K562 (cell line): ENCODE data around the gene SPTLC2. TPM values are rescaled to one million over a fixed set of nuclear protein-coding genes. Genes with fewer than 3 reads are reported as not detected.

ENCODE experiments used
- ATAC-seq: fragments of 200-7000 bp; cut with Tn5 transposase; 3 replicates; pipeline ENCODE4 v1.9.1; 2020; ENCODE audit warnings: moderate library complexity
- BruUV-seq: library from RNA; stranded (reverse); fragments of 400-500 nt; replicated peaks from 2 replicates; lab custom pipeline; 2021; lab: Mats Ljungman, UMichigan
- CTCF ChIA-PET: fragments of 300-600 bp; formaldehyde crosslinking; extraction: SDS; loops from one replicate; lab custom pipeline; 2021; ENCODE audit warnings: low intra/inter-chr PET ratio; lab: Yijun Ruan, JAX
- POLR2A ChIA-PET: fragments of 300-600, 350-650 bp; sonication (Branson Sonifier 250); formaldehyde crosslinking; extraction: SDS; loops from one replicate; lab custom pipeline; 2021; ENCODE audit warnings: antibody characterized with exemption, inconsistent platforms; lab: Yijun Ruan, JAX
- DNase-seq, 4 experiments: peaks; one replicate each; pipeline versions ENCODE4 v3.0.0 to v3.0.0-alpha.2; 2011 to 2018; ENCODE audit warnings: low spot score in 3 of 4, mixed read lengths in 3 of 4; ENCODE audit errors: extremely low read depth in 1 of 4
- FAIRE-seq: peaks from 2 replicates; lab custom pipeline; 2011; peaks lifted over from hg19 to GRCh38; lab: Jason Lieb, UNC
- H2AFZ ChIP-seq: 2 replicates; pipeline ENCODE4 v1.6.0; 2011; ENCODE audit warnings: low read depth, low read length, control low read depth, inconsistent platforms
- H3K27ac ChIP-seq: fragments of 200-600 bp; 3 replicates; pipeline ENCODE4 v1.8.0; 2011; ENCODE audit warnings: low read depth, mild to moderate bottlenecking, control low read depth, inconsistent platforms, low read length, moderate library complexity, mixed read lengths; ENCODE audit errors: extremely low read depth
- H3K27me3 ChIP-seq, 2 experiments: fragments of 300-600 bp in 1 of 2; 2 replicates in 1 of 2; 3 replicates in 1 of 2; pipeline versions ENCODE4 v1.6.0 to v1.8.0; 2011; ENCODE audit warnings: inconsistent platforms in 2 of 2, low read length in 2 of 2, mild to moderate bottlenecking in 1 of 2, mixed read lengths in 1 of 2, moderate library complexity in 1 of 2; ENCODE audit not compliant: control insufficient read depth in 2 of 2, insufficient read depth in 2 of 2
- H3K36me3 ChIP-seq: fragments of 300-600 bp; 3 replicates; pipeline ENCODE4 v1.8.0; 2011; ENCODE audit warnings: mild to moderate bottlenecking, low read length, inconsistent platforms; ENCODE audit not compliant: control insufficient read depth, insufficient read depth
- H3K4me1 ChIP-seq, 2 experiments: fragments of 200-600 bp in 1 of 2; replicated peaks in 1 of 2; 2 replicates in 1 of 2; 3 replicates in 1 of 2; pipeline versions ENCODE4 v1.5.1 to v1.8.0; 2011; ENCODE audit warnings: inconsistent platforms in 2 of 2, low read length in 2 of 2, mild to moderate bottlenecking in 1 of 2, mixed read lengths in 1 of 2, moderate library complexity in 1 of 2; ENCODE audit not compliant: control insufficient read depth in 2 of 2, insufficient read depth in 2 of 2
- H3K4me2 ChIP-seq: 2 replicates; pipeline ENCODE4 v1.6.1; 2011; ENCODE audit warnings: low read length, control low read depth, inconsistent platforms, mixed read lengths; ENCODE audit not compliant: insufficient read depth
- H3K4me3 ChIP-seq: fragments of 200-600 bp; sonication (generic), shearing (Covaris generic); 2 replicates; pipeline ENCODE4 v1.5.1; 2016; ENCODE audit warnings: control low read depth, inconsistent platforms
- H3K79me2 ChIP-seq: fragments of 200-600 bp; 3 replicates; pipeline ENCODE4 v1.8.0; 2011; ENCODE audit warnings: low read length, inconsistent platforms; ENCODE audit not compliant: control insufficient read depth, insufficient read depth
- H3K9ac ChIP-seq, 2 experiments: 2 replicates each; pipeline versions ENCODE4 v1.6.0 to v1.6.1; 2011; ENCODE audit warnings: low read depth in 2 of 2, low read length in 2 of 2, control low read depth in 1 of 2, inconsistent platforms in 1 of 2, mild to moderate bottlenecking in 1 of 2, mixed read lengths in 1 of 2; ENCODE audit not compliant: insufficient read depth in 1 of 2
- H3K9me1 ChIP-seq: one replicate; pipeline ENCODE4 v1.6.0; 2011; ENCODE audit warnings: inconsistent platforms, mild to moderate bottlenecking, low read length, moderate library complexity; ENCODE audit not compliant: control insufficient read depth, insufficient read depth
- H3K9me3 ChIP-seq: replicated peaks from 2 replicates; pipeline ENCODE4 v1.5.1; 2011; ENCODE audit warnings: low read depth, low read length, inconsistent platforms; ENCODE audit not compliant: control insufficient read depth, insufficient read depth
- H4K20me1 ChIP-seq: replicated peaks from 2 replicates; pipeline ENCODE4 v1.6.1; 2011; ENCODE audit warnings: low read length, inconsistent platforms, mixed read lengths; ENCODE audit not compliant: control insufficient read depth, insufficient read depth
- DEAF1 ChIP-seq: fragments of 450-650 bp; formaldehyde crosslinking; IDR thresholded peaks from 2 replicates; pipeline ENCODE4 v1.4.0; 2020; ENCODE audit warnings: mild to moderate bottlenecking, moderate library complexity
- ERF ChIP-seq: fragments of 450-650 bp; formaldehyde crosslinking; IDR thresholded peaks from 2 replicates; pipeline ENCODE4 v1.4.0; 2020; ENCODE audit warnings: mild to moderate bottlenecking, mixed read lengths
- NFE2 ChIP-seq: IDR thresholded peaks from 2 replicates; pipeline ENCODE4 v1.6.1; 2014; ENCODE audit warnings: antibody characterized with exemption, low read depth
- PCBP1 ChIP-seq: fragments of 200-400 bp; formaldehyde crosslinking; IDR thresholded peaks from 2 replicates; pipeline ENCODE4 v1.6.1; 2018; ENCODE audit warnings: mild to moderate bottlenecking, low read depth, low read length; ENCODE audit not compliant: poor library complexity, severe bottlenecking
- SMARCC2 ChIP-seq: fragments of 450-650 bp; IDR thresholded peaks from 2 replicates; pipeline ENCODE4 v1.6.1; 2017; ENCODE audit warnings: antibody characterized with exemption, moderate library complexity, mild to moderate bottlenecking, low read depth
- TRIM28 ChIP-seq: fragments of 450-650 bp; IDR thresholded peaks from 2 replicates; pipeline ENCODE4 v1.6.1; 2017
- ZNF143 ChIP-seq: sonication (generic); formaldehyde crosslinking; IDR thresholded peaks from 2 replicates; pipeline ENCODE4 v1.9.0; 2022; ENCODE audit warnings: mild to moderate bottlenecking, missing genetic modification reagents
- WGBS: fragments of 100-300 bp; shearing (Covaris generic); methylation state at CpG from one replicate; pipeline ENCODE4 v1.1.6; 2016; ENCODE audit warnings: low coverage, mixed read lengths; ENCODE audit not compliant: insufficient coverage; ENCODE audit errors: missing lambda C conversion rate; 5-methylcytosine and 5-hydroxymethylcytosine counted together
- in situ Hi-C: fragments of 300-500 bp; cut with MboI; formaldehyde crosslinking; loops from 4 replicates; pipeline ENCODE4 v1.15.0; 2018; ENCODE audit warnings: inconsistent platforms, mixed read lengths
- intact Hi-C: fragments of 100-400 bp; cut with micrococcal nuclease; formaldehyde crosslinking; loops from 2 replicates; pipeline ENCODE4 v1.14.2; 2022
- polyA plus RNA-seq, 8 experiments: library from polyadenylated mRNA; depleted of rRNA in 4 of 8; stranded (reverse) in 5 of 8; unstranded in 3 of 8; fragments of >200 nt; fragmentation: Nextera tagmentation in 2 of 8; fragmentation: Illumina TruSeq in 1 of 8; extraction: Ambion mirVana in 2 of 8; extraction: Trizol in 1 of 8; gene quantifications; 2 replicates each; pipeline versions ENCODE4 v1.2.1 to v1.2.3, GENCODE V29; 2011 to 2014; ENCODE audit warnings: inconsistent platforms in 1 of 8, missing spikeins in 1 of 8
- total RNA-seq, 7 experiments: library from RNA; depleted of rRNA in 6 of 7; stranded (reverse); fragments of >200 nt in 6 of 7; fragmentation: Illumina TruSeq in 2 of 7; extraction: Trizol in 2 of 7; gene quantifications; 2 replicates each; pipeline versions ENCODE4 v1.2.1 to v1.2.3, GENCODE V29; 2011 to 2021; ENCODE audit warnings: low replicate concordance in 1 of 7
- TF ChIP-seq, protein P1 (sequence below): fragments of 250-450 bp; sonication (Bioruptor Pico); IDR thresholded peaks from 2 replicates; pipeline ENCODE4 v1.8.0; 2021; ENCODE audit warnings: moderate library complexity, mild to moderate bottlenecking, inconsistent platforms
- TF ChIP-seq, protein P2 (sequence below): fragments of 200-800 bp; sonication (Bioruptor generic); IDR thresholded peaks from 2 replicates; pipeline ENCODE4 v1.6.1; 2017; ENCODE audit warnings: missing genetic modification characterization, missing compliant biosample characterization

SPTLC2 gene
- total and polyA plus RNA-seq, 9 of the 15 experiments (the other 6 are each of a cell fraction or from before 2014, with no cell fraction given), result 4.5 to 30.4 (median 14.0) TPM

DNA sequence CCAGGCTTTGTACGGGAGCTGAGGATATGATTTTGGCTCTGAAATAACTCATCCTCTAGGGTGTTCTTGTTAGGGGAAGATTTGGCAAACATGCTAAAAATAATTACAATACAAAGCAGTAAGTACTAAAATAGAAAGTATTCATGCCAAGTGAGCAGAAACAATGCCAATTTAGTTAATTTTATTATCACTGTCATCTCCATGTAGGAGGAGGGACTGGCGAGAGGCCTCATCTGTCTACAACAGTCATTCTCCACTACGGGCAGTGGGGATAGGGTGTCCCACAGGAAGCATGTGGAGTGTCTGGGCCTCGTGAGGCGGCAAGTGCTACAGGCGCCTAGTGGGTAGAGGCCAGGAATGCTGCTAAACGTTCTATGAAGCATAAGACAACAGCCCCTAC lies 121.1 kb downstream of the SPTLC2 start (continued):
- no peak for TF ChIP-seq TRIM28
- TF ChIP-seq ERF (CRISPR knock-in tag), result no peak
- TF ChIP-seq, all 486 proteins: peak for 0

GRCh38 chr14:77491056-77491455 lies 125.4 kb downstream of the SPTLC2 start:
- intact Hi-C loops, result no loop called here
- Histone ChIP-seq H3K9me3 (no peaks in the 10 kb centered on the region), H3K4me3 (no peak overlapping the region), H3K27me3 (peaks cover 10 to 36% of the 10 kb centered on the region in 2 experiments; a peak in 4 of 5 replicates), H3K4me2 (no peak overlapping the region), H3K79me2 (no peaks in the 10 kb centered on the region), H3K9ac (no peak overlapping the region), H3K27ac (no peak overlapping the region), H3K9me1 (no peaks in the 10 kb centered on the region), H2AFZ (no peak overlapping the region), H3K4me1 (no peaks in the 10 kb centered on the region; a peak in 1 of 5 replicates), H4K20me1 (no peaks in the 10 kb centered on the region), H3K36me3 (no peaks in the 10 kb centered on the region)
- TF ChIP-seq, protein P1, sequence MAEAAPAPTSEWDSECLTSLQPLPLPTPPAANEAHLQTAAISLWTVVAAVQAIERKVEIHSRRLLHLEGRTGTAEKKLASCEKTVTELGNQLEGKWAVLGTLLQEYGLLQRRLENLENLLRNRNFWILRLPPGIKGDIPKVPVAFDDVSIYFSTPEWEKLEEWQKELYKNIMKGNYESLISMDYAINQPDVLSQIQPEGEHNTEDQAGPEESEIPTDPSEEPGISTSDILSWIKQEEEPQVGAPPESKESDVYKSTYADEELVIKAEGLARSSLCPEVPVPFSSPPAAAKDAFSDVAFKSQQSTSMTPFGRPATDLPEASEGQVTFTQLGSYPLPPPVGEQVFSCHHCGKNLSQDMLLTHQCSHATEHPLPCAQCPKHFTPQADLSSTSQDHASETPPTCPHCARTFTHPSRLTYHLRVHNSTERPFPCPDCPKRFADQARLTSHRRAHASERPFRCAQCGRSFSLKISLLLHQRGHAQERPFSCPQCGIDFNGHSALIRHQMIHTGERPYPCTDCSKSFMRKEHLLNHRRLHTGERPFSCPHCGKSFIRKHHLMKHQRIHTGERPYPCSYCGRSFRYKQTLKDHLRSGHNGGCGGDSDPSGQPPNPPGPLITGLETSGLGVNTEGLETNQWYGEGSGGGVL (CRISPR knock-in tag), result no peak
- TF ChIP-seq PCBP1, result no peak
- TF ChIP-seq SMARCC2, result no peak
- TF ChIP-seq NFE2, result no peak
- TF ChIP-seq ZNF143, result no peak
- TF ChIP-seq DEAF1 (CRISPR knock-in tag), result no peak
- TF ChIP-seq, protein P2, sequence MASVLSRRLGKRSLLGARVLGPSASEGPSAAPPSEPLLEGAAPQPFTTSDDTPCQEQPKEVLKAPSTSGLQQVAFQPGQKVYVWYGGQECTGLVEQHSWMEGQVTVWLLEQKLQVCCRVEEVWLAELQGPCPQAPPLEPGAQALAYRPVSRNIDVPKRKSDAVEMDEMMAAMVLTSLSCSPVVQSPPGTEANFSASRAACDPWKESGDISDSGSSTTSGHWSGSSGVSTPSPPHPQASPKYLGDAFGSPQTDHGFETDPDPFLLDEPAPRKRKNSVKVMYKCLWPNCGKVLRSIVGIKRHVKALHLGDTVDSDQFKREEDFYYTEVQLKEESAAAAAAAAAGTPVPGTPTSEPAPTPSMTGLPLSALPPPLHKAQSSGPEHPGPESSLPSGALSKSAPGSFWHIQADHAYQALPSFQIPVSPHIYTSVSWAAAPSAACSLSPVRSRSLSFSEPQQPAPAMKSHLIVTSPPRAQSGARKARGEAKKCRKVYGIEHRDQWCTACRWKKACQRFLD (CRISPR knock-in tag), result no peak
- ATAC-seq (no peak), FAIRE-seq (no peak), DNase-seq (no peak)
- 20% methylated on average over 4 of the region's 5 CpGs for WGBS
- in situ Hi-C loops, result no loop called here
- BruUV-seq, result no TSS peak
- CTCF ChIA-PET, result no interaction called here
- POLR2A ChIA-PET, result no interaction called here
